GM12878 (cell line): ENCODE data around the gene NCF2.

Experiments used
- MEF2A ChIP-seq: IDR thresholded peaks from 2 replicates; pipeline ENCODE4 v1.6.1; 2011; ENCODE audit warnings: low read depth, mild to moderate bottlenecking, low read length, moderate library complexity; ENCODE audit not compliant: insufficient read depth
- POU2F2 ChIP-seq: IDR thresholded peaks from 3 replicates; pipeline ENCODE4 v1.6.1; 2011; ENCODE audit warnings: low read depth, mild to moderate bottlenecking, low read length, borderline replicate concordance
- TF ChIP-seq, protein P1 (sequence below), 3 experiments: IDR thresholded peaks in 2 of 3; conservative IDR thresholded peaks in 1 of 3; 2 replicates each; pipeline ENCODE4 v1.5.1; 2011; ENCODE audit warnings: low read depth in 3 of 3, low read length in 3 of 3, mild to moderate bottlenecking in 3 of 3, control low read depth in 2 of 3, moderate library complexity in 2 of 3, inconsistent platforms in 1 of 3, mixed read lengths in 1 of 3; ENCODE audit not compliant: control insufficient read depth in 2 of 3, insufficient read depth in 1 of 3; ENCODE audit errors: extremely low read depth in 1 of 3
- TF ChIP-seq, protein P2 (sequence below): IDR thresholded peaks from 2 replicates; pipeline ENCODE4 v1.6.1; 2012; ENCODE audit warnings: low read depth, low read length, improper control_type of control experiment

DNA sequence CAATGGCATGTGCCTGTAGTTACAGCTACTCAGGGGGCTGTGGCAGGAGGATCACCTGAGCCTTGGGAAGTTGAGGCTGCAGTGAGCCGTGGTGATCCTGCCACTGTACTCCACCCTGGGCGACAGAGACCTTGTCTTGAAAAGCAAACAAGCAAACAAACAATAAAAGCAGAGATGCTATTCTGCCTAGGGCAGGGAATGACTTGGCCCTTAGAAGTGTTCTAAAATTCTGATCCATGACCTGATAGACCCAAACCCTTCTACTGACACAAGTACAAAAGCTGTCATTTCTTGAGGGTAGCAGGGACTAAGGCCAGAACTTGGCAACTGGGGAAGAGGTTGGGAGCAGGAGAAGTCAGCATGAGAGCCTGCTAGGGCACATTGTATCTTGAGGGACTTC, 15.6 kb upstream of the NCF2 start:
- TF ChIP-seq, protein P1, sequence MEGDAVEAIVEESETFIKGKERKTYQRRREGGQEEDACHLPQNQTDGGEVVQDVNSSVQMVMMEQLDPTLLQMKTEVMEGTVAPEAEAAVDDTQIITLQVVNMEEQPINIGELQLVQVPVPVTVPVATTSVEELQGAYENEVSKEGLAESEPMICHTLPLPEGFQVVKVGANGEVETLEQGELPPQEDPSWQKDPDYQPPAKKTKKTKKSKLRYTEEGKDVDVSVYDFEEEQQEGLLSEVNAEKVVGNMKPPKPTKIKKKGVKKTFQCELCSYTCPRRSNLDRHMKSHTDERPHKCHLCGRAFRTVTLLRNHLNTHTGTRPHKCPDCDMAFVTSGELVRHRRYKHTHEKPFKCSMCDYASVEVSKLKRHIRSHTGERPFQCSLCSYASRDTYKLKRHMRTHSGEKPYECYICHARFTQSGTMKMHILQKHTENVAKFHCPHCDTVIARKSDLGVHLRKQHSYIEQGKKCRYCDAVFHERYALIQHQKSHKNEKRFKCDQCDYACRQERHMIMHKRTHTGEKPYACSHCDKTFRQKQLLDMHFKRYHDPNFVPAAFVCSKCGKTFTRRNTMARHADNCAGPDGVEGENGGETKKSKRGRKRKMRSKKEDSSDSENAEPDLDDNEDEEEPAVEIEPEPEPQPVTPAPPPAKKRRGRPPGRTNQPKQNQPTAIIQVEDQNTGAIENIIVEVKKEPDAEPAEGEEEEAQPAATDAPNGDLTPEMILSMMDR (IDR thresholded peaks at IDR 0.05 in 2 of 3, conservative IDR thresholded peaks at IDR 0.05 in 1 of 3; ENCODE audit: control insufficient read depth in 2 of 3, extremely low read depth in 1 of 3, insufficient read depth in 1 of 3, low read depth in 3 of 3, low read length in 3 of 3), result no peak
- TF ChIP-seq POU2F2 (no peak), MEF2A (no peak)
- TF ChIP-seq, protein P2, sequence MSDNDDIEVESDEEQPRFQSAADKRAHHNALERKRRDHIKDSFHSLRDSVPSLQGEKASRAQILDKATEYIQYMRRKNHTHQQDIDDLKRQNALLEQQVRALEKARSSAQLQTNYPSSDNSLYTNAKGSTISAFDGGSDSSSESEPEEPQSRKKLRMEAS, result no peak
